Middle frontal gyrus (tissue), 1 donor: ENCODE data around the gene EPSTI1.

Source experiments
- DNase-seq: peaks from one replicate; pipeline ENCODE4 v3.0.0-alpha.2; 2015; ENCODE audit warnings: low spot score; ENCODE audit errors: extremely low spot score

EPSTI1 gene

DNA sequence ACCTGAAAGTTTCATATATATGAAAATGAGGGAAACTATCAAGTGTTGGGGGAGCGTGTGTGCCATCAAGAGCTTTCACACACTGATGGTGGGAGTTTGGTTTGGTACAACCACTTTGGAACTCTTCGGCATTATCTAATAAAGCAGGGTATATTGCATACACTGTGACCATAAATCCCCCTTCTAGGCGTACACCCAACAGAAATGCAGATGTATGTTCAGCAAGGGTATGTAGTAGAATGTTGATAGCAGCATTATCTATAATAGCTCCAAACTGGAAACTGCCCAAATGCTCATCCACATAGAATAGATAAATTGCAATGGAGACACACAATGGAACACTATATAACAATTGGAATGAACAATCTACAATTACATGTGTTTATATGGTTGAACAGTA is 139.9 kb downstream of the EPSTI1 start:
- DNase-seq: no peak

DNA sequence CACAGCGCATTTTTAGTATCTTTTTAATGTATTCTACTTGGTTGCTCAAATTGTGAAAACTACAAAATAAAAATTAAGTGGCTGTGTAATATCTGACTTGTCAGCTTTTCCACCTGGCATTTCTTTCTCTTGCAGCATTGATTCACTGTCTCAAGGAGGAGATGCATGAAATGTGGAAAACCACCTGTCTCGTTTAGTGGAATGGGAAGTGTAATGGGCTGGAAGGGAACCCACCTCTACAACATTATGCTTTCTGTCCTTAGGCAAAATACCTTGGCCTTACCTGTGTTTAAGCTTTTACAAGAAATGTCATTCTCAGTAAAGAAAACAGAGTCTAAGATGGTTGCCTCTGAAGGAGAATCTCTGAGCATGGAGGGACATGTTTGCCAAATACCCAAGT is 142.8 kb downstream of the EPSTI1 start:
- no peak for DNase-seq

- no peak for DNase-seq
These were observed 144.0 kb downstream of the EPSTI1 start for GRCh38 chr13:42847891-42848663.

GRCh38 chr13:42836930-42837690 is 154.9 kb downstream of the EPSTI1 start:
- no peak for DNase-seq
